Measurements from ENCODE around the gene VPS33A.

VPS33A gene

DNA sequence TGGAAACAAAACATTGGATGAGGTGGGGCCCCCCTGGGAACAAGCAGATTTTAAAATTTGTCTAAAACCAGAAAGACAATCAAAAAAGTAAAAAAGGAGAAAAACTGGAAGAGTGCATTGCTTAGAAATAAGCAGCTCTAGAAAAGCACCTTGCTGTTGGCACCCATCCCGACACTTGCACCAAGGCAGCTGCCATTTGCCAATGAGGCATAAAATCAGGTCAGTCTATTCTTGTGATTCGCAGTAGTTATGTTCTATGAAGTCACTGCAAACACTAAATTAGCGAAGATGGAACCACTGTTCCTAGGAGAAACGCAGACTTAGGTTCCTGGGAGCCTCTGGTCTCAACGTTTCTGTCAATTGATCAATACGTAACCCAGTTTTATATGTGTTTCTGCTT, 16.2 kb downstream of the VPS33A start:
- DNase-seq, result peak; percentile 44

GRCh38 chr12:122245553-122245952, 20.7 kb downstream of the VPS33A start:
- DNase-seq, result no peak

GRCh38 chr12:122244565-122245371, 21.5 kb downstream of the VPS33A start:
- DNase-seq, result no peak

- no peak for DNase-seq
Measured at GRCh38 chr12:122243965-122244364, 22.3 kb downstream of the VPS33A start.

DNA sequence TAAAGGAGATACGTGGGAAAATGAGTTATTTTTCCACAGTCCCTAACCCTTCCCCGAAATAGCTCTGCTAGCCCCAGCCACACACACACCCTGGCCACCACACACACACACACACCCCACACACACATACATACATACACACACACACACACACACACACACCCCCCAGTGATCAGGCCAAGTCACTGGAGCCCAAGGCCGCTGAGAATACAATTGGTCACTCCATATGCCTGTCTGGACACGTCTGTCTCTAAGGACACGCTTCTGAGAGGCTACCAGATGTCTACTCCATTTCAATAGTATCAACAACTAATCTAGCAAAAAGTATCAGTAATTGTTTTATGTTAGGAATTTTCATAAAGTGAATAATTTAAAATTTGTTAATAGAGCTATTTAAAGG, 27.4 kb downstream of the VPS33A start:
- DNase-seq, result no peak

GRCh38 chr12:122235741-122236140, 30.6 kb downstream of the VPS33A start:
- DNase-seq, result no peak

DNA sequence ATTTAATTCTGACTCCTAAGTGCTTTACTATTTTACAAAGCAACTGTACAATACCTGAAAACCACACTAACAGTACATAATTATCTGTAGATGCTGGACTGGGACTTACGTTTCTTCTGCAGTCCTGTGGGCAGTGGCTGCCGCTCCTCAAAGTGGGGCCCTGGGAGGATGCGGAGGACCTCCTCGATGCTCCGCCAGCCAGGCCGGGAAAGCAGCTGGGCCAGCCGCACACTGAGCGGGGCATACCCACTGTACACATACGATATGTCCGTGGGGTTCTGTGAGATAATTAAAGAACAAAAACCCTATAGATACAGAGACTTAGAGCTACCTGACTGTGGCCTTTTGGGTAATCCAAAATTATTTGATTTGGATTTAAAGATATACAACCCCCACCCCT, 33.6 kb downstream of the VPS33A start:
- DNase-seq, result no peak

DNA sequence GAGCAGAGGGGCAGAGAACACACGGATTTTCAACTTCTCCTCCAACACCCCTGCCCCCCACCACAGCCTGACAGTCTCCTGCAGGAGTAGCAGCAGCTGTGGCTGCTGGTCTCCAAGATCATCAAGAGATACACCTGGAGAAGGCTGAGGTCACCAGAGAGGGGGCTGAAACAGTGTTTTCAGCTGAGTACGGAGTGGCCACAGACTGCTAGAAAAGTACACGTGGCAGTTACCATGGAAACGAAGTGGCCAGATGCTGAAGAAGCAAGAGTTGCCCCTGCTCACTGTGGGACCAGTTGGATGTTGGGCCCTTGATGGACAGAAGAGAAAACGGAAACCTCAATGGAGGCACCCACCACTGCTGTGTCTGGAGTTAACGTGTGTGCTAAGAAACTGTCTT, 35.5 kb downstream of the VPS33A start:
- no peak for DNase-seq

- DNase-seq, result no peak
Measured at GRCh38 chr12:122228092-122228491, 38.2 kb downstream of the VPS33A start.

GRCh38 chr12:122227341-122227740, 39.0 kb downstream of the VPS33A start:
- DNase-seq, result no peak

DNA sequence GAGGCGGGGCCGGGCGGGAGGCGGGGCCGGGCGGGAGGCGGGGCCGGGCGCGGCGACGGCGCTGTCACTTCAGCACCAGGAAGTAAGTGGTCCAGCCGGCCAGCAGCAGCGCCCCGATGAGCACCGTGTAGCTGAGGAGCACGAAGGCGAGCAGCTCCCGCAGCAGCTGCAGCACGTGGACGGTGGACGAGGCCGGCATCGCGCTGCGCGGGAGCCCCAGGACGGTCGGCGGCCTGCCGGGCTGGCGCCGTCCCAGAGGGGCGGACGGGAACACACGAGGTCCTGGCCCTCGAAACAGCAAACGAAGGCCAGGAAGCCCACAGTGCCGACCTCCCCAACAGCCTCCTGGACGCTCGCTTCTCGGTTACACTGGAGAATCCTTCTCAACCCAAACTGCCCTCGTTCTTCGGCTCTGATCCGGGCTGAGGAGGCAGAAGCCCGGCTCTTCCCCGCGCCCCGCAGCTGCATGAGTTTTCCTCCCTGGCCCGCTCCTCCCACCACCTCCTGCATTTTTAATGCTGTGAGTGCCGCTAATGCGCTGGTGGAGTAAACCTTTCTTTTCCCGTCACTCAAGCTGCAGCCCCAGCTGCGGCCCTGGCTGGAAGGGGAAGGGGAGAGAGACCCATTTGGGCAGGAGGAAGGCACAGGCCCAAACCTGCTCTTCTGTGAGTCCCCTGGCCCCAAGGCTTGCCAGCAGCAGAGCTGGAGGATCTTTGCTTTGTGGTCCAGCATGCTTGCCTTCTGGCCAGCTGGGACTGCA, 39.7 kb downstream of the VPS33A start:
- DNase-seq, result no peak

DNA sequence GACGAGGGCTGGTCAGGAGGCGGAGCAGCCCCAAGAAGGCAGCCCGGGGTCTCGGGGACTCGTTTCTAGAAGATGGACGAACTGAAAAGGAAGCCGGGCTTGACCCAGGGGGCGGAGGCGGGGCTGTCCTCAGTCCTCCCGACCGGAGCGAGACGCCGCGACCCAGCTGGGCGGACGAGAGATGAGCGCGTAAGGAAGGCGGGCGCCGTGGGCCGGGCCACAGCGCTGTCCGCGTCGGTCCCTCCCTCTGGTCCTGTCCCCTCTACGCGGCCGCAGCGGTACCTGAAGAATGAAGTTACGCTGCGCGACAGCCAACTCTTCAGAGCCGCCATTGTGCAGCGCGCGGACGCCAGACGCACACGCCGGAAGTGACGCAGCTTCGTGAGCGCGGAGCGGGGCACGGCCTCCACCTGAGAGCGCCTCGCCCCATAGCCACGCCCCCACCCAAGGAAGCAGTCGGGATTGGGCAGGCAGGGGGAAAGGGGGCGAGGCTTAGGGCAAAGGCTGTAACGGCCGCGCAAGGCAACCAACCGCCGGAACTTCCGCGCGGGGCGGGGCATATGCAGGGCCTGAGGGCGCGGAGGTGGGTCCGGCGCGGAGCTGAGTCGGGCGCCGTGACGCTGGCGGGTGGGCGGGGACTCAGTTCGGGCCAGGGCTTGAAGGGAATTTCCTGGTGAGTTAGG, 40.5 kb downstream of the VPS33A start, which contains the start of gene DIABLO:
TSS of gene DIABLO (minus strand) at position 370 of the 683 bp plus-strand sequence. CDS start at position 332, 38 bp downstream.
- peak; percentile 94 for DNase-seq

DNA sequence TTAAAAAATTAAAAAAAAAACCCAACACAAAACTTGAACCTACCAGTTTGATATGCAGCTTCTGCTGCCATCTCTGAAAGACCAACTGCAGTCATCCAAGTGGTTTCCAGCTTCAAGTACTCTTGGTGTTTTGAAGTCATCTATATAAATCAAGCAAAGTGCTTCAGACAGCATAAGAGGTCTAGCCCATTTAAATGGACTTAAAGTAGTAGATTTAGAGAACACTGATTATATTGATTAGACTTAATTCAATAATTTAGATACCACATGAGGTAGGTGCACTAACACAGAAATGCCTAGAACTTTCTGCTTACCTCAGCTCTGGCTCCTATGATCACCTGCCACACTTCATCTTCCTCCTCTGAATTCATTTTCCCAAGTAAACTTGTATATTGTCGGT, 49.8 kb downstream of the VPS33A start:
- no peak for DNase-seq

DNA sequence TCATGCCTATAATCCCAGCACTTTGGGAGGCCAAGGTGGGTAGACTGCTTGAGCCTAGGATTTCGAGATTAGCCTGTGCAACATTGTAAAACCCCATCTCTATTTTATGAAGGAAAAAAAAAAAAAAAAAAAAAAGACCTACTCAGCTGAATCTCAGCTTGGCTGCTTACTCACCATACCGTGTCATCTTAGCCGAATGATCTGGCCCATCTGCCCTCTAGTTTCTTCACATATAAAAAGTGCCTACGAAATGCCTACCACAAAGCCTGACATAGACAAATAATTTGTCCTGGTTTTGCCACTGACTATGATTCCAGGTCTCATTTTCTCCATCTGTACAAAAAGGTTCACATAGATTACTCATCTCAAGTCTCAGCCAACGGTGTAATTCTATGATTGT, 50.5 kb downstream of the VPS33A start:
- DNase-seq, result no peak

GRCh38 chr12:122208073-122208820, 58.0 kb downstream of the VPS33A start:
- DNase-seq, result no peak

DNA sequence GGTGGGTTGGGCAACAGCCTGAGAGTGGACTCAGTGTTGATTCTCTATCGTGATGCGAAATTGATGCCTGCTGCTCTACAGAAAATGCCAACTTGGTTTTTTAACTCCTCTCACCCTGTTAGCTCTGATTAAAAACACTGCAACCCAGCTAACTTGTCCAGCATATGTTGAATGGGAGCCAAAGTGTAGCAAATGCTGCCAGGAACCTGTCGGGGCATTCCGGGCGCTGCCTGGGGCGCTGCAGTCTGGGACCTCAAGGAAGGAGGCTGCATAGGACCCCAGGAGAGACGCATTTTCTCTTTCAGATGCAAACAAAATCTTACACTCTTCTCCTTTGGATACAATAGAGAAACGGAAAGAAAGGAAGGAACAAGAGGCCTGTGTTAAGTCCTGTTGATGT, 58.9 kb downstream of the VPS33A start:
- DNase-seq, result no peak

- DNase-seq, result no peak
Measured at GRCh38 chr12:122206976-122207375, 59.3 kb downstream of the VPS33A start.

GRCh38 chr12:122206111-122206881, 60.0 kb downstream of the VPS33A start:
- no peak for DNase-seq

DNA sequence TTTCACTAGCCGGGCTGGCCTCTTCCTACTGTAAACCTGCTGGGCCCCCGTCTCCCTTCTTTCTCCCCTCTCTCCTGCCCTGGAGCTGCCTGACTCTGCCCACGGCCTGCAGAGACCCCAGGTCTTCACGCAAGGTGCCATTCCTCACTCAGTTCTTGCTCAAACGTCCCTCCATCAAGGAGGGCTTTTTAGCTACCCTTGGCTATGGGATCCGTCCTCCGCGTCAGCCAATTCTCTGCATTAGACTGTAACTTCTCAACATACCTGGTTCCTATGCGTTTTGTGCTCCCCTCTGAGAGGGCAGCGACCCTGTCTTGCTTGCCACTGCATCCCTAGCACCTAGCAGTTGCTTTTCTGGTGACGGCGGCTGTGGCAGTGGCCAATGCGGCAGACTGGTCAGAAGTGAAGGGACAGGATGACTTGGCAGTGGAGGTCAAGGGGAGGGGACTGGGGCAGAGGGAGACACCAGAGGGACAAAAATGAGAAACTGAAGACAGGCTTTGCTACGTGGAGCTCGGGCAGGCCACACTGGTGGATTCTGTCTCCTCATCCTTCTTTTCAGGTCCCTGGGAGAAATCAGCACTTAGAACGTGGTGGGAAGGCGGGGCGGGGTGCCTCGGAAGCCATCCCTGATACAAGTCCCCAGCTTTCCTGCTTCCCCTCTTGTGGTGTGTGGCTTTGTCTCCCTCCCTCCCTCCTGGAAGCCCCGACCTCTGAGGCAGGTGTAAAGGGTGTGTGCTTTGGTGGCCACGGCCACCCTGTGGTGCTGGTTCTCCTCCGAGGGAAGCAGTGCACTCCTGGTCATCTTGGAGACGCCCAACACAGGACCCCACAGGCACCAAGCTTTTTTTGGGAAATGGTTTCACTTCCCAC, 61.0 kb downstream of the VPS33A start:
- no peak for DNase-seq

DNA sequence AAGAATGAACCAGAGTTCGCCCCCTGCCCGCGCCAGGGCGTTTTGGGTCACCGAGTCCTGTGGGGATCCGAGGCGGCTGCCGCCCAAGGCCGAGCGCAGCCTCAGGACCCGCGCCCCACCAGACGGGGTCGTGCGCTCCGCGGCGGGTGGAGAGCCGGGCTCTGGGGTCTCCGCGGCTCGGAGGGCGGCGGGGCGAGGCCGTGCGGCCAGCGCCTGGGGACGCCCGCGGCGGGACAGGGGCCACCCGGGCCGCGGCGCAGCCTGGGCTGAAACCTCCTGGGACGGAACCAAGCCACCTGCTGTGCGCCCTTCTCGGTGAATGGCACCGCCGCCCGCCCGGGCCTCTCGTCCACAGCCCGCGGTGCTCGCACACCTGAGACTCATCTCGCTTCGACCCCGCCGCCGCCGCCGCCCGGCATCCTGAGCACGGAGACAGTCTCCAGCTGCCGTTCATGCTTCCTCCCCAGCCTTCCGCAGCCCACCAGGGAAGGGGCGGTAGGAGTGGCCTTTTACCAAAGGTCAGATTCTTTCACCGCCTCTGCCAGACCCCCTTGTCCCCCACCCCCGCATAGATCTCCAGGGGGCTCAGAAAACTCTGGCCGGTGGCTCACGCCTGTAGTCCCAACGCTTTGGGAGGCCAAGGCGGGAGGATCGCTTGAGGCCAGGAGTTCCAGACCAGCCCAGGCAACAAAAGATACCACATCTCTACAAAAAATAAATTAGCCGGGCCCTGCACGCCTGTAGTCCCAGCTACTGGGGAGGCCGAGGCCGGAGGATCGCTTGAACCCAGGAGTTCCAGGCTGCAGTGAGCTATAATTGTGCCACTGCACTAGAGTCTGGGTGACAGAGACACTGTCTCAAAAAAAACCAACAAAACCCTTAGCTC, 61.9 kb downstream of the VPS33A start:
- no peak for DNase-seq

All from NCI-H1694 treated with DMSO at 0.1 percent for 48 hours (cell line).